Right forelimb (tissue), 1 donor: Measurements from ENCODE around the gene PIEZO2.
"Not testable (repeated sequence)": the region's sequence is repeated elsewhere in the genome, so short reads cannot be mapped to it uniquely, and the experiment has no call there.

Experiments used
- DNase-seq: peaks from one replicate; pipeline ENCODE4 v3.0.0-alpha.2; 2018

Gene PIEZO2

GRCh38 chr18:10878703-10879102 lies 270.7 kb downstream of the PIEZO2 start:
- no peak for DNase-seq

GRCh38 chr18:10877987-10878386 lies 271.4 kb downstream of the PIEZO2 start:
- DNase-seq = no peak

- no peak for DNase-seq
Observed at GRCh38 chr18:10875811-10876210, 273.6 kb downstream of the PIEZO2 start.

GRCh38 chr18:10872304-10872703 lies 277.1 kb downstream of the PIEZO2 start:
- DNase-seq = peak; percentile 63

GRCh38 chr18:10864722-10865121 lies 284.6 kb downstream of the PIEZO2 start:
- no peak for DNase-seq

- DNase-seq = no peak
Observed at GRCh38 chr18:10863026-10863425, 286.3 kb downstream of the PIEZO2 start.

- DNase-seq = no peak
Observed at GRCh38 chr18:10860928-10861327, 288.4 kb downstream of the PIEZO2 start.

- DNase-seq = no peak
Observed at GRCh38 chr18:10860382-10860781, 289.0 kb downstream of the PIEZO2 start.

- DNase-seq = no peak
Observed at GRCh38 chr18:10858477-10858876, 290.9 kb downstream of the PIEZO2 start.

GRCh38 chr18:10856132-10856531 lies 293.2 kb downstream of the PIEZO2 start:
- no peak for DNase-seq

GRCh38 chr18:10852385-10853303 lies 296.7 kb downstream of the PIEZO2 start:
- DNase-seq = no peak

- DNase-seq = no peak
Observed at GRCh38 chr18:10851824-10852319, 297.5 kb downstream of the PIEZO2 start.

GRCh38 chr18:10850840-10851239 lies 298.5 kb downstream of the PIEZO2 start:
- DNase-seq = no peak

GRCh38 chr18:10850216-10850615 lies 299.2 kb downstream of the PIEZO2 start:
- DNase-seq = no peak

- no peak for DNase-seq
Observed at GRCh38 chr18:10847907-10848306, 301.5 kb downstream of the PIEZO2 start.

GRCh38 chr18:10847408-10847790 lies 302.0 kb downstream of the PIEZO2 start:
- no peak for DNase-seq

- no peak for DNase-seq
Observed at GRCh38 chr18:10846657-10847407, 302.5 kb downstream of the PIEZO2 start.

- not testable (repeated sequence) for DNase-seq
Observed at GRCh38 chr18:10846035-10846434, 303.3 kb downstream of the PIEZO2 start.

- DNase-seq = no peak
Observed at GRCh38 chr18:10843565-10843964, 305.8 kb downstream of the PIEZO2 start.

- DNase-seq = no peak
Observed at GRCh38 chr18:10842861-10843260, 306.5 kb downstream of the PIEZO2 start.

GRCh38 chr18:10842371-10842770 lies 307.0 kb downstream of the PIEZO2 start:
- DNase-seq = no peak

- no peak for DNase-seq
Observed at GRCh38 chr18:10841203-10841602, 308.2 kb downstream of the PIEZO2 start.

- no peak for DNase-seq
Observed at GRCh38 chr18:10840743-10841142, 308.6 kb downstream of the PIEZO2 start.

- no peak for DNase-seq
Observed at GRCh38 chr18:10839421-10839820, 309.9 kb downstream of the PIEZO2 start.
